GM12878 (cell line): Measurements from ENCODE around the gene TARBP1. TPM values are rescaled to one million over a fixed set of nuclear protein-coding genes. Genes with fewer than 3 reads are reported as not detected.

ENCODE experiments used
- CTCF ChIP-seq, 3 experiments: IDR thresholded peaks in 2 of 3; conservative IDR thresholded peaks in 1 of 3; 2 replicates each; pipeline ENCODE4 v1.5.1; 2011; ENCODE audit warnings: low read depth in 3 of 3, low read length in 3 of 3, mild to moderate bottlenecking in 3 of 3, control low read depth in 2 of 3, moderate library complexity in 2 of 3, inconsistent platforms in 1 of 3, mixed read lengths in 1 of 3; ENCODE audit not compliant: control insufficient read depth in 2 of 3, insufficient read depth in 1 of 3; ENCODE audit errors: extremely low read depth in 1 of 3
- E2F8 ChIP-seq: fragments of 450-650 bp; IDR thresholded peaks from 2 replicates; pipeline ENCODE4 v1.6.1; 2018; ENCODE audit warnings: mild to moderate bottlenecking, low read depth, moderate library complexity; ENCODE audit not compliant: partially characterized antibody
- ETV6 ChIP-seq, 2 experiments: fragments of 450-650 bp in 1 of 2; IDR thresholded peaks in 1 of 2; conservative IDR thresholded peaks in 1 of 2; 2 replicates each; pipeline ENCODE4 v1.6.1; 2014; ENCODE audit warnings: antibody characterized with exemption in 1 of 2, borderline replicate concordance in 1 of 2, low read depth in 1 of 2, mild to moderate bottlenecking in 1 of 2, moderate library complexity in 1 of 2
- HDAC6 ChIP-seq: fragments of 200-600 bp; sonication (generic); IDR thresholded peaks from one replicate; pipeline ENCODE4 v1.8.0; 2017; ENCODE audit warnings: antibody characterized with exemption; ENCODE audit not compliant: unreplicated experiment
- MYC ChIP-seq: IDR thresholded peaks from 2 replicates; pipeline ENCODE4 v1.6.1; 2011; ENCODE audit warnings: mild to moderate bottlenecking, low read length, moderate library complexity, inconsistent platforms; ENCODE audit not compliant: insufficient read depth, insufficient replicate concordance, insufficient read length, severe bottlenecking
- NR2C2 ChIP-seq: IDR thresholded peaks from 2 replicates; pipeline ENCODE4 v1.6.1; 2011; ENCODE audit warnings: borderline replicate concordance, low read depth; ENCODE audit not compliant: control insufficient read depth, insufficient read length
- PBX3 ChIP-seq: IDR thresholded peaks from 2 replicates; pipeline ENCODE4 v1.6.1; 2011; ENCODE audit warnings: mild to moderate bottlenecking, low read depth, low read length, moderate library complexity; ENCODE audit not compliant: insufficient replicate concordance
- POU2F2 ChIP-seq: IDR thresholded peaks from 3 replicates; pipeline ENCODE4 v1.6.1; 2011; ENCODE audit warnings: low read depth, mild to moderate bottlenecking, low read length, borderline replicate concordance
- SMAD5 ChIP-seq: IDR thresholded peaks from 2 replicates; pipeline ENCODE4 v1.6.1; 2016; ENCODE audit warnings: antibody characterized with exemption, low read depth
- SREBF1 ChIP-seq: IDR thresholded peaks from 2 replicates; pipeline ENCODE4 v1.6.1; 2012; ENCODE audit warnings: mild to moderate bottlenecking, low read length
- SUPT20H ChIP-seq: IDR thresholded peaks from 2 replicates; pipeline ENCODE4 v1.6.1; 2011; ENCODE audit warnings: low read depth, mild to moderate bottlenecking, low read length, moderate library complexity, borderline replicate concordance; ENCODE audit not compliant: control insufficient read depth
- ZNF687 ChIP-seq: fragments of 450-650 bp; IDR thresholded peaks from 2 replicates; pipeline ENCODE4 v1.6.1; 2017; ENCODE audit warnings: mild to moderate bottlenecking, moderate library complexity
- polyA plus RNA-seq, 11 experiments: library from polyadenylated mRNA; depleted of rRNA in 4 of 11; unstranded in 6 of 11; stranded (reverse) in 5 of 11; fragments of >200 nt; fragmentation: Nextera tagmentation in 4 of 11; fragmentation: Illumina TruSeq in 1 of 11; extraction: Ambion mirVana in 4 of 11; extraction: Trizol in 1 of 11; gene quantifications; 1 replicate in 1 of 11; 2 replicates in 10 of 11; pipeline versions ENCODE4 v1.2.1 to v1.2.3, GENCODE V29; 2011 to 2016; ENCODE audit warnings: inconsistent platforms in 2 of 11, missing spikeins in 2 of 11, low read depth in 1 of 11
- total RNA-seq, 4 experiments: library from RNA; depleted of rRNA in 3 of 4; stranded (reverse); fragments of >200 nt in 3 of 4; fragmentation: Illumina TruSeq in 1 of 4; extraction: Trizol in 1 of 4; gene quantifications; 2 replicates each; pipeline versions ENCODE4 v1.2.1 to v1.2.3, GENCODE V29; 2013 to 2021

The TARBP1 gene
- total and polyA plus RNA-seq, 10 of the 15 experiments (the other 5 are each of a cell fraction or from before 2014, with no cell fraction given) = 10.8 to 94.4 (median 35.3) TPM

DNA sequence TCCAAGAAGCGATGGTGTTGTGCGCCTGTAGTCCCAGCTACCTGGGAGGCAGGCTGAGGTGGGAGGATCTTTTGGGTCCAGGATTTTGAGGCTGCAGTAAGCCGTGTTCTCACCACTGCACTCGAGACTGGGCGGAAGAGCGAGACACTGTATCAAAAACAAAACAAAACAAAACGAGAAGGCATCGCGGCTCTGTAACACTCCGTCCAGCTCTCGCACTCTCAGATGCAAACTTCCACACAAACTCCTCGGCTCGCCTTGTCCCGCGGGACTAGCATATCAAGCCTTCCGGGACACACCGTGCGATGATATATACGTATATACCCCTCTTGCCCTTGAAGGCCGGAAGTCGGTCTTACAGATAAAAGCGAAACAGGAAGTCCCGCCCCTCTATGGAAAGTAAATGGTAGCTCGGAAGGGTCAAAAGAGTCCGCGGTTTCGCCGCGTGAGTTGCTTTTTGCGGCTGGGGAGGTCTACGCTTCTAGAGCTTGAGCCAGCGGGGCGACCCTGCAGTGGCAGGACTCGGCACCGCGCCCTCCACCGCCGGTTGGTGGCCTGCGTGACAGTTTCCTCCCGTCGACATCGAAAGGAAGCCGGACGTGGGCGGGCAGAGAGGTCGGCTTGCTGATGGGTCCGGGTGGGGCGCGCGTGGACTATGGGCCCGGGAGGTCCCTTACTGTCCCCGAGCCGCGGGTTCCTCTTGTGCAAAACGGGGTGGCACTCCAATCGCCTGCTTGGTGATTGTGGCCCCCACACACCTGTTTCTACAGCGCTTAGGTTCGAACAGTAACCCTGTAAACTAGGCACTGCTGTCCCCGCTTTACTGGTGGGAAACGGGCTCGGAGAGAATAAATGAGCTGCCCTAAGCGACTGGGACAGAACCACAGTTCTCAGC is 105.7 kb downstream of the TARBP1 start, which contains the start of gene COA6 (continued):
- peak; percentile 84 for TF ChIP-seq E2F8
- TF ChIP-seq CTCF (IDR thresholded peaks at IDR 0.05 in 2 of 3, conservative IDR thresholded peaks at IDR 0.05 in 1 of 3; ENCODE audit: control insufficient read depth in 2 of 3, extremely low read depth in 1 of 3, insufficient read depth in 1 of 3, low read depth in 3 of 3, low read length in 3 of 3) = no peak; a peak in 1 of 6 replicates
- TF ChIP-seq SUPT20H = no peak
- peak; percentile 70; the same call in 1 of the 2 replicates for TF ChIP-seq SMAD5
- peak; percentile 86 for TF ChIP-seq MYC
- peak; percentile 68; the same call in 2 of the 3 replicates for TF ChIP-seq POU2F2
- TF ChIP-seq ETV6 (conservative IDR thresholded peaks at IDR 0.05 in 1 of 2, IDR thresholded peaks at IDR 0.05 in 1 of 2; ENCODE audit: borderline replicate concordance in 1 of 2, low read depth in 1 of 2) = peak in 1 of 2 experiments; percentile 62; a peak in 1 of 4 replicates
- peak; percentile 28; the same call in 1 of the 2 replicates for TF ChIP-seq SREBF1
- TF ChIP-seq HDAC6 = no peak
- TF ChIP-seq NR2C2 = no peak
- TF ChIP-seq PBX3 = peak; percentile 21
- peak; percentile 67 for TF ChIP-seq ZNF687
